Measurements from ENCODE around the gene EGF.

EGF gene

DNA sequence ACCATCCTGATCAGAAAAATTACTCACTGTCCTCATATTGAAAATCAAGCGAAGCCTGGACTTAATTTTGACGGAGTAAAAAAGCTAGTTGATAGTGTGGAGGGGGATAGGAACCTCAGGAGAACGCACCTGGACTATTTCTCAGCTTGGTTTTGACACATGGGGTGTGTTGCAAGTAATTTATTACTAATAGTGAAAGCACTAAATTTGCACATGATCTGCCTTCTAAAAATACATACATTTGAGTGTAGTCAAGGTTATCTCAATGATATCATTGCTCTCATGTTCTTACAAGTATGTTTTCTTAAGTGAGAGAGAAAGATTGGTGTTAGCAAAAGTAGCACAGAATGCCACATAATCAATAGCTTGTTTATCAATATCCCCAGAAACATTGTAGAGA, 35.3 kb upstream of the EGF start (continued):
- TF ChIP-seq, protein P1, sequence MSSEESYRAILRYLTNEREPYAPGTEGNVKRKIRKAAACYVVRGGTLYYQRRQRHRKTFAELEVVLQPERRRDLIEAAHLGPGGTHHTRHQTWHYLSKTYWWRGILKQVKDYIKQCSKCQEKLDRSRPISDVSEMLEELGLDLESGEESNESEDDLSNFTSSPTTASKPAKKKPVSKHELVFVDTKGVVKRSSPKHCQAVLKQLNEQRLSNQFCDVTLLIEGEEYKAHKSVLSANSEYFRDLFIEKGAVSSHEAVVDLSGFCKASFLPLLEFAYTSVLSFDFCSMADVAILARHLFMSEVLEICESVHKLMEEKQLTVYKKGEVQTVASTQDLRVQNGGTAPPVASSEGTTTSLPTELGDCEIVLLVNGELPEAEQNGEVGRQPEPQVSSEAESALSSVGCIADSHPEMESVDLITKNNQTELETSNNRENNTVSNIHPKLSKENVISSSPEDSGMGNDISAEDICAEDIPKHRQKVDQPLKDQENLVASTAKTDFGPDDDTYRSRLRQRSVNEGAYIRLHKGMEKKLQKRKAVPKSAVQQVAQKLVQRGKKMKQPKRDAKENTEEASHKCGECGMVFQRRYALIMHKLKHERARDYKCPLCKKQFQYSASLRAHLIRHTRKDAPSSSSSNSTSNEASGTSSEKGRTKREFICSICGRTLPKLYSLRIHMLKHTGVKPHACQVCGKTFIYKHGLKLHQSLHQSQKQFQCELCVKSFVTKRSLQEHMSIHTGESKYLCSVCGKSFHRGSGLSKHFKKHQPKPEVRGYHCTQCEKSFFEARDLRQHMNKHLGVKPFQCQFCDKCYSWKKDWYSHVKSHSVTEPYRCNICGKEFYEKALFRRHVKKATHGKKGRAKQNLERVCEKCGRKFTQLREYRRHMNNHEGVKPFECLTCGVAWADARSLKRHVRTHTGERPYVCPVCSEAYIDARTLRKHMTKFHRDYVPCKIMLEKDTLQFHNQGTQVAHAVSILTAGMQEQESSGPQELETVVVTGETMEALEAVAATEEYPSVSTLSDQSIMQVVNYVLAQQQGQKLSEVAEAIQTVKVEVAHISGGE (tag by site-specific recombination; conservative IDR thresholded peaks at IDR 0.05; ENCODE audit: low read depth), result no peak
- no peak for TF ChIP-seq GLI4 (tag by site-specific recombination; IDR thresholded peaks at IDR 0.05)
- no peak for TF ChIP-seq ZNF560 (tag by site-specific recombination; IDR thresholded peaks at IDR 0.05; ENCODE audit: borderline replicate concordance)

DNA sequence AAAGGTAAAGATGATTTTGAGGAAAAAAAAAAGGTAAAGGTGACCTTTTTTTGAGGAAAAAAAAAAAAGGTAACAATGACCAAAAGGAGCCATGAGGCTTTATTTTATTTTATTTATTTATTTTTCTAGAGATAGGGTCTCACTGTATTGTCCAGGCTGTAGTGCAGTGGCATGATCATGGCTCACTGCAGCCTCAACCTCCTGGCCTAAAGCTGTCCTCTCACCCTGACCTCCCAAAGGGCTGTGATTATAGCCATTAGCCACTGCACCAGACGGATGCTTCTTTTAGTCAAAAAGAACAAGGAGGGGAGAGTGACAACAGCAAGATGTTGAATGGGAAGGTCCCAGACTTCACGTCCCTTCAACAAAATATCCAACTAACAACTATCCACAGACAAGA, 34.3 kb upstream of the EGF start:
- no peak for TF ChIP-seq ZNF350 (tag by site-specific recombination; IDR thresholded peaks at IDR 0.05)
- no peak for TF ChIP-seq KLF16 (tag by site-specific recombination; IDR thresholded peaks at IDR 0.05)
- TF ChIP-seq ZNF121 (tag by site-specific recombination; IDR thresholded peaks at IDR 0.05), result no peak
- TF ChIP-seq ZNF558 (tag by site-specific recombination; IDR thresholded peaks at IDR 0.05), result no peak
- TF ChIP-seq BCL11A (tag by site-specific recombination; IDR thresholded peaks at IDR 0.05; ENCODE audit: low read depth), result no peak
- TF ChIP-seq ZFP41 (tag by site-specific recombination; IDR thresholded peaks at IDR 0.05; ENCODE audit: borderline replicate concordance), result no peak
- TF ChIP-seq GLI4 (tag by site-specific recombination; IDR thresholded peaks at IDR 0.05), result no peak
- no peak for TF ChIP-seq ZNF629 (tag by site-specific recombination; IDR thresholded peaks at IDR 0.05)
- TF ChIP-seq, protein P2, sequence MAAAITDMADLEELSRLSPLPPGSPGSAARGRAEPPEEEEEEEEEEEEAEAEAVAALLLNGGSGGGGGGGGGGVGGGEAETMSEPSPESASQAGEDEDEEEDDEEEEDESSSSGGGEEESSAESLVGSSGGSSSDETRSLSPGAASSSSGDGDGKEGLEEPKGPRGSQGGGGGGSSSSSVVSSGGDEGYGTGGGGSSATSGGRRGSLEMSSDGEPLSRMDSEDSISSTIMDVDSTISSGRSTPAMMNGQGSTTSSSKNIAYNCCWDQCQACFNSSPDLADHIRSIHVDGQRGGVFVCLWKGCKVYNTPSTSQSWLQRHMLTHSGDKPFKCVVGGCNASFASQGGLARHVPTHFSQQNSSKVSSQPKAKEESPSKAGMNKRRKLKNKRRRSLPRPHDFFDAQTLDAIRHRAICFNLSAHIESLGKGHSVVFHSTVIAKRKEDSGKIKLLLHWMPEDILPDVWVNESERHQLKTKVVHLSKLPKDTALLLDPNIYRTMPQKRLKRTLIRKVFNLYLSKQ (tag by site-specific recombination; IDR thresholded peaks at IDR 0.05; ENCODE audit: borderline replicate concordance), result no peak
- TF ChIP-seq ZNF785 (tag by site-specific recombination; IDR thresholded peaks at IDR 0.05), result no peak
- TF ChIP-seq ZNF664 (tag by site-specific recombination; IDR thresholded peaks at IDR 0.05), result no peak
- no peak for TF ChIP-seq ZNF76 (tag by site-specific recombination; IDR thresholded peaks at IDR 0.05; ENCODE audit: borderline replicate concordance, low read depth)
- TF ChIP-seq YY1 (tag by site-specific recombination; IDR thresholded peaks at IDR 0.05), result no peak
- TF ChIP-seq, protein P3, sequence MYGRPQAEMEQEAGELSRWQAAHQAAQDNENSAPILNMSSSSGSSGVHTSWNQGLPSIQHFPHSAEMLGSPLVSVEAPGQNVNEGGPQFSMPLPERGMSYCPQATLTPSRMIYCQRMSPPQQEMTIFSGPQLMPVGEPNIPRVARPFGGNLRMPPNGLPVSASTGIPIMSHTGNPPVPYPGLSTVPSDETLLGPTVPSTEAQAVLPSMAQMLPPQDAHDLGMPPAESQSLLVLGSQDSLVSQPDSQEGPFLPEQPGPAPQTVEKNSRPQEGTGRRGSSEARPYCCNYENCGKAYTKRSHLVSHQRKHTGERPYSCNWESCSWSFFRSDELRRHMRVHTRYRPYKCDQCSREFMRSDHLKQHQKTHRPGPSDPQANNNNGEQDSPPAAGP (tag by site-specific recombination; IDR thresholded peaks at IDR 0.05), result no peak
- Histone ChIP-seq H3K4me3 (ENCODE audit: low read depth, low read length) (no peak overlapping the region), H3K36me3 (ENCODE audit: control insufficient read depth in 2 of 2, insufficient read depth in 1 of 2, low read length in 2 of 2) (no peaks in the 10 kb centered on the region), H3K27ac (ENCODE audit: extremely low read depth, low read depth, low read length) (no peak overlapping the region), H3K9me3 (ENCODE audit: control insufficient read depth, insufficient read depth, low read depth, low read length) (no peaks in the 10 kb centered on the region), H3K4me1 (ENCODE audit: control insufficient read depth, insufficient read depth, low read length) (no peaks in the 10 kb centered on the region; the same call in 1 of the 2 replicates)
- ChIA-PET POLR2A (no interaction called here), CTCF (no interaction called here)

DNA sequence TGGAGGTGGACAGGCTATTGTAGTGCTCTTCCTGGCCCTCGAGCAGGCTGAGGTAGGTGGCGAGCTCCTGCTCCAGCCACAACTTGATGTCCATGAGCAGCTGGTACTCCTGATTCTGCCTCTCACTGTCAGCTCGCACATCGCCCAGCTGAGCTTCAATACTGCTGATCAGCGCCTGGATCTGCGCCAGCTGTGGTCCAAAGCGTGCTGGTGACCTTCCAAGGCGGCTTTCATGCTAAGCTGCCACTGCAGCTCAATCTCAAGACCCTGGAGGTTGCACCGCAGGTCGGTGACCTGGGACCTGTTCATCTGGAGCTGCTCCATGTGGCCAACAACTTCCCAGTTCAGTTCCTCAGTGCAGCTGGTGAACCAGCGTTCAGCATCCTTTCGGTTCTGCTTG, 33.6 kb upstream of the EGF start:
- ChIA-PET CTCF (no interaction called here), POLR2A (no interaction called here)
- TF ChIP-seq ZNF416 (tag by site-specific recombination; IDR thresholded peaks at IDR 0.05), result no peak
- TF ChIP-seq, protein P4, sequence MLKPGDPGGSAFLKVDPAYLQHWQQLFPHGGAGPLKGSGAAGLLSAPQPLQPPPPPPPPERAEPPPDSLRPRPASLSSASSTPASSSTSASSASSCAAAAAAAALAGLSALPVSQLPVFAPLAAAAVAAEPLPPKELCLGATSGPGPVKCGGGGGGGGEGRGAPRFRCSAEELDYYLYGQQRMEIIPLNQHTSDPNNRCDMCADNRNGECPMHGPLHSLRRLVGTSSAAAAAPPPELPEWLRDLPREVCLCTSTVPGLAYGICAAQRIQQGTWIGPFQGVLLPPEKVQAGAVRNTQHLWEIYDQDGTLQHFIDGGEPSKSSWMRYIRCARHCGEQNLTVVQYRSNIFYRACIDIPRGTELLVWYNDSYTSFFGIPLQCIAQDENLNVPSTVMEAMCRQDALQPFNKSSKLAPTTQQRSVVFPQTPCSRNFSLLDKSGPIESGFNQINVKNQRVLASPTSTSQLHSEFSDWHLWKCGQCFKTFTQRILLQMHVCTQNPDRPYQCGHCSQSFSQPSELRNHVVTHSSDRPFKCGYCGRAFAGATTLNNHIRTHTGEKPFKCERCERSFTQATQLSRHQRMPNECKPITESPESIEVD (tag by site-specific recombination; IDR thresholded peaks at IDR 0.05), result no peak
- no peak for TF ChIP-seq ZNF211 (tag by site-specific recombination; IDR thresholded peaks at IDR 0.05; ENCODE audit: low read depth)
- TF ChIP-seq ZNF555 (tag by site-specific recombination; conservative IDR thresholded peaks at IDR 0.05), result no peak
- TF ChIP-seq, protein P5, sequence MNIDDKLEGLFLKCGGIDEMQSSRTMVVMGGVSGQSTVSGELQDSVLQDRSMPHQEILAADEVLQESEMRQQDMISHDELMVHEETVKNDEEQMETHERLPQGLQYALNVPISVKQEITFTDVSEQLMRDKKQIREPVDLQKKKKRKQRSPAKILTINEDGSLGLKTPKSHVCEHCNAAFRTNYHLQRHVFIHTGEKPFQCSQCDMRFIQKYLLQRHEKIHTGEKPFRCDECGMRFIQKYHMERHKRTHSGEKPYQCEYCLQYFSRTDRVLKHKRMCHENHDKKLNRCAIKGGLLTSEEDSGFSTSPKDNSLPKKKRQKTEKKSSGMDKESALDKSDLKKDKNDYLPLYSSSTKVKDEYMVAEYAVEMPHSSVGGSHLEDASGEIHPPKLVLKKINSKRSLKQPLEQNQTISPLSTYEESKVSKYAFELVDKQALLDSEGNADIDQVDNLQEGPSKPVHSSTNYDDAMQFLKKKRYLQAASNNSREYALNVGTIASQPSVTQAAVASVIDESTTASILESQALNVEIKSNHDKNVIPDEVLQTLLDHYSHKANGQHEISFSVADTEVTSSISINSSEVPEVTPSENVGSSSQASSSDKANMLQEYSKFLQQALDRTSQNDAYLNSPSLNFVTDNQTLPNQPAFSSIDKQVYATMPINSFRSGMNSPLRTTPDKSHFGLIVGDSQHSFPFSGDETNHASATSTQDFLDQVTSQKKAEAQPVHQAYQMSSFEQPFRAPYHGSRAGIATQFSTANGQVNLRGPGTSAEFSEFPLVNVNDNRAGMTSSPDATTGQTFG (tag by site-specific recombination; IDR thresholded peaks at IDR 0.05; ENCODE audit: borderline replicate concordance), result no peak
- no peak for TF ChIP-seq ZNF585B (tag by site-specific recombination; IDR thresholded peaks at IDR 0.05)

More for the DNA sequence above, 33.6 kb upstream of the EGF start:
- no peaks in the 10 kb centered on the region for H3K36me3 ChIP-seq (ENCODE audit: control insufficient read depth in 2 of 2, insufficient read depth in 1 of 2, low read length in 2 of 2)
- H3K9me3 ChIP-seq (ENCODE audit: control insufficient read depth, insufficient read depth, low read depth, low read length), result no peaks in the 10 kb centered on the region
- H3K4me3 ChIP-seq (ENCODE audit: low read depth, low read length), result no peak overlapping the region
- no peaks in the 10 kb centered on the region for H3K4me1 ChIP-seq (ENCODE audit: control insufficient read depth, insufficient read depth, low read length)
- no peak overlapping the region for H3K27ac ChIP-seq (ENCODE audit: extremely low read depth, low read depth, low read length)
